Limb (tissue), 2 donors: ENCODE results near the gene GALNT4.

Experiments used
- DNase-seq, 2 donors: peaks; one replicate each; pipeline ENCODE4 v3.0.0-alpha.2; 2016; ENCODE audit errors: extremely low spot score in 2 of 2

The GALNT4 gene

DNA sequence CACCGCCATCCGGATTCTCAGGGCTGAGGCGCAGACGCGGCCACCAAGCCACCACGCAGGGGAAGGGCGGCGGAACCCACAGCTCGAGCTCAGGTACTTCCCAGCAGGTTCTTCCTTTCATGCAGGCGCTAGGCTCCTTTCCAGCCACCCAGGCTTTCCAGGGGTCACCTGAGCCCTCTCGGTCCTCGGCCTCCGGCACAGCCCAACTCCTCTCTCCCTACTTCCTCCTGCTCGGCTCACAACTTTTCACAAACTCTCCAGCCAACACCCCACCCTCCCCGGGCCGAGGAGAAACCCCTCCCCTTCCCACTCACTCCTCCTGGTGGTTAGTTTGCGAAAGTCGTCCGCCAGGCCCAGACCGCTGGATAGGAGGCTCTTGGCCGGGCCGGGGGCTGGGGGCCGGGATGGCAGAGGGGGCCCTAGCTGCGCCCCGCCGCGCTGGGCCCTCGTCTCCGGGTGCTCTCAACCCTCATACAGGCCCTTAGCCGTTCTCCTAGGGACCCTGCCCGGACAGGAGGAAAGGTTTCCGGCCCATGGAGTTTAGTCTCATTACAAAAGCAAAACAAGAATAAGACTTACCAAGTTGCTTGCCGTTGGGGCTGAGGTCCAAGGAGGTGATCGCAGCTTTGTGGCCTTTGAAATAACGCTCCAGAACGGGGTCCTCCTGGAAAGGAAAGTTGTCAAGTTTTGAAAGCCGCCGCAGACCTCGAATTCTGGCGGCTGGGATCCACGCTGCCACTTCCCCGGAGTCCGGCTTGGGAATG, at the start of gene GALNT4:
GALNT4 (minus strand) TSS at position 256 of the 764 bp plus-strand sequence; CDS start at position 9, 247 bp downstream.
- DNase-seq: peak; percentile 90 to 91

DNA sequence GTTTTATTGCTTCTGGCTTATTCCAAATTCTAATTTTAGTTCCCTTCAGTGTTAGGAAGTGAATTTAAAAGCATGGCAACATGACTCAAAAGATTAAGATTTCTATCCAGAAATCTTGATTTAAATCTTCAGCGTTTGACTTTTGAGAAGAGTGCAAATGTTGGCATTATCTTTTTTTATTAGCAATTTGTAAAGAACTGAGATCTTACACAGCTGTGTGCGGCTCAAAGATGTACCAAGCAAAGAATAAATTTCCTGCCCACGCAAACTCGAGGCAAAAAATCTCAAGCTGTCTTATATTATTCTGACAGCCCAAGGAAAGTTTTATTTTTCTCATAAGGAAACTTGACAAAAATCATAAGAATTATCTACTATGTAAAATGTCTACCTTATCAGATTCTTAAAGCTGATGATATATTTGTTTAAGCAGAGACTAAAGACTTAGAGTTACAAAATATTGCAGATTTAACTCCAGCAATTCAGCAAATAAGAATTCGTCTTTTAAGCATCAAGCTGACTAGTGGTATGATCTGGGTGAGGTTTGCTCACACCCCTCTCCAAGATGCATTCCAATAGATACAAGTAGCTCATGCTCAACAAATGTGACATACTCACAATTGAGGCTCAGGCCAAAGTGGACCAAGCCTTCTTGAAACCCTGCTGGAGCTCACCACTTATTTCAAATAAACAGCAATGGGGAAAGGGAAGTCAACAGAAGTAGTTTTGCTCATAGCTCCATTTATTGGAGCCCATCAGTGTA, 48.6 kb upstream of the GALNT4 start:
- no peak for DNase-seq

- no peak for DNase-seq
These were observed 47.0 kb upstream of the GALNT4 start for GRCh38 chr12:89571491-89572195.

DNA sequence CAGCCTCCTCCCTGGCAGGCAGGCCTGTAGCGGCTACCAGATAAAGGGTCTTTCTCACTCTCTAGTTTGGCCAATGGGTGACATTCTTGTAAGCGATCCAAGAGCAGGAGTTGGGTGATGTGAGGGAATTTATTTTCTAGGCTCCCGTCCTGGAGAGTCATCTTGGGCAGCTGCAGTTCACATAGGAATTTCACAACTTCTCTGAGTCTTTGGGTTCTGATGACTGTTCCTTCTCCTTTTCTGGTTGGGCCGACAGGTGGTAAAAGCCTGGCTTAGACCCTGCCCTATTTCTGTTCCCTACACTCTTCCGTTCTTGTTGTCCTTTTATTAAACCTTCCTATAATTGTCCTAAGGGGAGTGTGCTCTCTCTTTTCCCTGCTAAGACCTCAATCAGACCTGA, 43.9 kb upstream of the GALNT4 start:
- DNase-seq: no peak

GRCh38 chr12:89567691-89568239, 43.2 kb upstream of the GALNT4 start:
- DNase-seq: no peak

DNA sequence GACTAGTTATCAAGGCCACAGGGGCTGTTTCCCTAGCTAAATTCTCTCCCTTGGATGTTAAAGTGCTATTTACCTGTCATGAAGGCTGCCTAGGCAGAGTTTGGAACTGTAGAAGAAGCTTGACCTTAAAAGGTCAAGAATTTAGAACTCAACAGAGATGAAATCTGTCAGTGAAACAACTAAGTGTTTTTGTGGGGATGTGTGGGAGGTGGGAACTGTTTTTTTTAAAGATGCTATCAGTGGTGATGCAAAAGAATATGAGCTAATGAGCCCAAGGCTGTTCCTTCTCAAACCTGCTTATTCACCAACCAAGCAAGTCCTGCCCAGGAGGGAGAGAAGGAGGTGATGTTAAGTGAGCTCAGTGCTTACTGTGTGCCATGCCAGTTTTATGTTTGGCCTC, 42.0 kb upstream of the GALNT4 start:
- DNase-seq: no peak

GRCh38 chr12:89565002-89565401, 40.4 kb upstream of the GALNT4 start:
- DNase-seq: no peak

- no peak for DNase-seq
These were observed 35.2 kb upstream of the GALNT4 start for GRCh38 chr12:89559753-89560152.

GRCh38 chr12:89556976-89557375, 32.4 kb upstream of the GALNT4 start:
- no peak for DNase-seq

GRCh38 chr12:89552376-89552775, 27.8 kb upstream of the GALNT4 start:
- no peak for DNase-seq

DNA sequence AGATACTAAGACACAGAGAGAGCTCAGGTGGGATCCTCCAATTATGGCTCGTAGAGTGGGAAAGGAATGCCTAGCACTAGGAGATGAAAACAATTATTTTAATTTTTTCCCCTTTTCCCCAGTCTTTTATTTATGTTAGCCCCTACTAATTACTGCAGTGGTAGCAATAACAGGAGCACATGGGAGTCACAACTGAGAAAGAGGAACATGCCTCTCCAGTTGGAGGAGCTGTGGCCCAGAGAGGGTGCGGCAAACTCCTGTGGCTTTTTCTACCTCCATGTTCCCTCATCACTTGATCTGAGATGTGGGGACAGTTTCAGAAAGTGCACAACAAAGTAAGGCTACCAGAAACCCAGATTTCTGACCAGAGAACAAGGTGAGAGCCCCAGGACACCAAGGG, 27.2 kb upstream of the GALNT4 start:
- no peak for DNase-seq

DNA sequence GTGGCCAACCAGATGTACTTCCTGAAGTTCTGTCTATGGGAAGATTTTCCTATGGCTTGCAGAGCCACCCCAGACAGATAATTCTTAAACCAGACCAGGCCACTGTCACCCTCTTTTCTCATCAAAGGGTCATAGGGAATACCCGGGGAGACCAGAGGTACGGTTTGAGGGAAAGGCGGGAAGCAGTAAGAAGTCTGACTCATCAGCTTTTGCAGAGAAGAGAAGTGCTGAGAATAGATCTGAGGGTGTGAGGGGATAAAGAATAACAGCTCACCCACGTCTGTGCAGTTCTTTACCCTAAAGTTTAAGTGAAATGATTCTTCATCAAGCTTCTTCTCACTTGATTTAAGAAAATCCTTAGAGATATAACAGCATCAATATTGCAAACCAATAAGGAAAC, 22.5 kb upstream of the GALNT4 start:
- DNase-seq: no peak

DNA sequence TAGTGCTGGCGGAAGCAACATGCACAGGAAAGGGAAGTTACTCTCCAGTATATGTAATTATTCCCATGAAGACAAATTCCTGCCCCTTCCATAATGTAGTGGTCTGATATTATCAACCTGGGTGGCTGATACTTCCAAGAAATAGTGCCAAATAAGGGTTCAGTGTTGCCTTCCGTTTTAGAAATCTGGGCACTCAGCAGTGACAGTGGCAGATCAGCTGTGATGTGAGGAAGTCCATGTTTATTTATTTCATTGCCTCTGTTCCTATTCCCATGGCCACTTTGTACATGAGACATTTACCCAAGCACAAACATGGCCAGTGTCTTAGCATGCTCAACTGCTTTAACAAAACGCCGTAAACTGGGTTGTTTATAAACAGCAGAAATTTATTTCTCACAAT, 21.6 kb upstream of the GALNT4 start:
- DNase-seq: no peak

GRCh38 chr12:89544681-89545184, 20.1 kb upstream of the GALNT4 start:
- DNase-seq: peak; percentile 24 to 45

GRCh38 chr12:89544022-89544421, 19.4 kb upstream of the GALNT4 start:
- no peak for DNase-seq

GRCh38 chr12:89542912-89543592, 18.5 kb upstream of the GALNT4 start:
- DNase-seq: peak; percentile 76 to 86

- DNase-seq: no peak
These were observed 17.6 kb upstream of the GALNT4 start for GRCh38 chr12:89542236-89542635.

DNA sequence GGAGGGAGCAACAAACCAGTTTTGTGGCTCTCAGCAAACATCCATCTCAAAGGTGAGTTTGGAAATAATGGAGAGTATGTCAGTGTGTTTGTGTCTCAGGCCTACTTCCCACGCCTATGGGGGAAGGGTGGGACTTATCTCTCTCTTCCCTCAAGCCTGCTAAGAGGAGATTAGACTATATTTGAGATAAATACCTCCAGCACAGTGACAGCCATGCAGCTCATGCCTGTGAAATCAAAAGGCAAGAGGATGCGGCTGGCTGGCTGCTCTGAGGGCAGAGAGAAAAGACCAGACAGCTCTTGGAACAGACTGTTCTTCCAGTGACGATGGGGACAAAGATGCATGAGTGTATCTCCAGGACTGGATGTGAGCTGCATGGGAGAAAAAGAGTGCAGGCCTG, 16.0 kb upstream of the GALNT4 start:
- DNase-seq: no peak

GRCh38 chr12:89539426-89540223, 15.0 kb upstream of the GALNT4 start:
- no peak for DNase-seq

GRCh38 chr12:89538897-89539296, 14.3 kb upstream of the GALNT4 start:
- no peak for DNase-seq
